Measurements from ENCODE around the gene NAT8L.

The NAT8L gene

DNA sequence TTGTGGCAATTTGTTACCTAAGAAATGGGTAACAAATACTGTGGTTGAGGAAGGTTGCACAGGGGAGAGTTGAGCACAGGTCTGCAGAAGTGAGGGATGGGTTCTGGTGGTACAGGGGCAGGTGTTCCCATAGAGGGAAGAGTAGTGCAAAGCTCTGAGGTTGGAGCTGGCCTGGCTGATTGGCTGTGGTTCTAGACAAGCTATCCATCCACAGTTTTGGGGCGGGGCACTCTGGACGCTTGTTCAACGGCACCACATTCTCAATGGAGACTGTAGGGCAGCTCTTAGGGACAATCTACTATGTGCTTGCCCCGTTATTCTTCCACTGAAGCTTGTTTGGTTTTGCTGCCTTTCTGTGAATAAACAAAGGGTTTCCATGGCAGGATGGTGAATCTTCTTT, 35.4 kb downstream of the NAT8L start:
- H3K18ac ChIP-seq (ENCODE audit: low read length), result no peak overlapping the region
- H4K91ac ChIP-seq (ENCODE audit: low read depth, low read length), result no peak overlapping the region
- H4K8ac ChIP-seq (ENCODE audit: low read depth, low read length), result no peak overlapping the region
- no peak overlapping the region for H3K4me3 ChIP-seq (ENCODE audit: low read depth, low read length)
- H3K23ac ChIP-seq (ENCODE audit: low read length), result no peak overlapping the region
- no peak overlapping the region for H3K4ac ChIP-seq (ENCODE audit: low read depth, low read length)
- no peaks in the 10 kb centered on the region for H3K27me3 ChIP-seq (ENCODE audit: insufficient read depth, low read length)
- H2BK120ac ChIP-seq (ENCODE audit: insufficient read depth, low read length, poor library complexity), result no peak overlapping the region
- H3K9ac ChIP-seq (ENCODE audit: low read length), result no peak overlapping the region
- no peak overlapping the region for H4K12ac ChIP-seq (ENCODE audit: low read depth, low read length)
- peaks cover 12 to 13% of the 10 kb centered on the region in 2 experiments for H3K4me1 ChIP-seq (ENCODE audit: control insufficient read depth in 1 of 2, insufficient read depth in 2 of 2, low read length in 2 of 2)
- H3K79me2 ChIP-seq (ENCODE audit: control insufficient read depth, insufficient read depth, low read length, poor library complexity), result no peaks in the 10 kb centered on the region
- H3K9me3 ChIP-seq (ENCODE audit: insufficient read depth, low read depth, low read length), result peaks cover 2% of the 10 kb centered on the region
- H2BK5ac ChIP-seq (ENCODE audit: low read depth, low read length, poor library complexity), result no peak overlapping the region
- H2AFZ ChIP-seq (ENCODE audit: insufficient read depth, low read length, poor library complexity), result no peak overlapping the region
- H3K27ac ChIP-seq (ENCODE audit: low read depth, low read length), result no peak overlapping the region
- no peak overlapping the region for H3K4me2 ChIP-seq (ENCODE audit: low read length)
- H3K14ac ChIP-seq (ENCODE audit: low read length), result no peak overlapping the region
- no peaks in the 10 kb centered on the region for H3K36me3 ChIP-seq (ENCODE audit: control insufficient read depth in 1 of 2, insufficient read depth in 2 of 2, low read length in 2 of 2)
- H3K79me1 ChIP-seq (ENCODE audit: low read length), result peaks cover 2% of the 10 kb centered on the region
- H2AK5ac ChIP-seq (ENCODE audit: low read length), result no peak overlapping the region
- DNase-seq, result no peak
- WGBS (ENCODE audit: extremely low coverage, insufficient coverage, insufficient read length), result no CpG with 5 or more reads among the region's 4 CpGs
- H2BK12ac ChIP-seq (ENCODE audit: low read length), result no peak overlapping the region

DNA sequence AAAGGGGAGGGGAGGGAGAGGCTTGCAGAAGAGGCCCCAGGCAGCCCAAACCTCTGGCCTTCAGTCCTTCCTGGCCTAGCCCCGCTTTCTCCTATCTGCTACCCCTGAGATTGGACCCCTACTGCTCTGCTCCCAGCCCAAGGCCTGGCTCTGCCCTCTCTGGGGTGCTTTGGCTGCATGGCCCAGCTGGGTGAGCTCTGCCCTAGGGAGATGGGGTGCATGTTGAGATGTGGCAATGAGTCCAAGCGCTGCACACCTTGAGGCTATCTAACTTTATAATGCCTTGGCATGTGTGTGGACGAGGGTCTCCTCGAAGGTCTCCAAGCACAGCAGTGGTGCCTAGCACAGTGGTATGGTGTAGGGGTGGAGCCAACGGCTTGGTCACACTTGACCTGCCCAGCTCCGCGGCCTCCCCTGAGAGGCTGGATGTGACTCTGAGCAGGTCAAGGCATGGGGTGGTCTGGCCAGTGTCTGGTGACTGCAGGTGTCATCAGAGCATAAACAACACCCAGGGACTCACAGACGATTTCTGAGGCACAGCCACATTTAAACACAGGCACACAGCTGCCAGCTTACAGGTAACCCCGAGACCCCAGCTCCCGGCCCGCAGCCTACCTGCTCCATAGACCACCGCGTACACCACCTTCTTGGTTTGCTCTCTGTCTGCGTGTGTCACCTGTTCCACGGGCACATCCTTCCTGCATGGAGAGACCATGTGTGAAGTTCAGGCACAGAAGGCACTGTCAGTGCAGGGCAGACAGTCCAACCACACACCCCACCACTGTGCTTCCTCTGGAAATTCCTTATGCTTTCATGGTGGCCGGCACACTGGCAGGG, 36.3 kb downstream of the NAT8L start:
- no CpG with 5 or more reads among the region's 16 CpGs for WGBS (ENCODE audit: extremely low coverage, insufficient coverage, insufficient read length)
- H3K36me3 ChIP-seq (ENCODE audit: control insufficient read depth in 1 of 2, insufficient read depth in 2 of 2, low read length in 2 of 2), result no peaks in the 10 kb centered on the region
- no peak overlapping the region for H3K14ac ChIP-seq (ENCODE audit: low read length)
- H3K79me2 ChIP-seq (ENCODE audit: control insufficient read depth, insufficient read depth, low read length, poor library complexity), result no peaks in the 10 kb centered on the region
- H2BK120ac ChIP-seq (ENCODE audit: insufficient read depth, low read length, poor library complexity), result no peak overlapping the region
- H3K79me1 ChIP-seq (ENCODE audit: low read length), result peaks cover 2% of the 10 kb centered on the region
- H3K4me1 ChIP-seq (ENCODE audit: control insufficient read depth in 1 of 2, insufficient read depth in 2 of 2, low read length in 2 of 2), result peaks cover 12 to 13% of the 10 kb centered on the region in 2 experiments
- H3K4me2 ChIP-seq (ENCODE audit: low read length), result no peak overlapping the region
- peaks cover 2% of the 10 kb centered on the region for H3K9me3 ChIP-seq (ENCODE audit: insufficient read depth, low read depth, low read length)
- no peak overlapping the region for H2AFZ ChIP-seq (ENCODE audit: insufficient read depth, low read length, poor library complexity)
- H3K23ac ChIP-seq (ENCODE audit: low read length), result no peak overlapping the region
- H3K4ac ChIP-seq (ENCODE audit: low read depth, low read length), result no peak overlapping the region
- H3K27ac ChIP-seq (ENCODE audit: low read depth, low read length), result peak overlapping the region; percentile 29
- no peak overlapping the region for H3K9ac ChIP-seq (ENCODE audit: low read length)
- no peak overlapping the region for H2BK5ac ChIP-seq (ENCODE audit: low read depth, low read length, poor library complexity)
- no peak for DNase-seq
- H3K18ac ChIP-seq (ENCODE audit: low read length), result no peak overlapping the region
- H4K12ac ChIP-seq (ENCODE audit: low read depth, low read length), result no peak overlapping the region
- no peak overlapping the region for H4K8ac ChIP-seq (ENCODE audit: low read depth, low read length)
- no peak overlapping the region for H3K4me3 ChIP-seq (ENCODE audit: low read depth, low read length)
- H2AK5ac ChIP-seq (ENCODE audit: low read length), result no peak overlapping the region
- H3K27me3 ChIP-seq (ENCODE audit: insufficient read depth, low read length), result no peaks in the 10 kb centered on the region
- no peak overlapping the region for H2BK12ac ChIP-seq (ENCODE audit: low read length)
- no peak overlapping the region for H4K91ac ChIP-seq (ENCODE audit: low read depth, low read length)

DNA sequence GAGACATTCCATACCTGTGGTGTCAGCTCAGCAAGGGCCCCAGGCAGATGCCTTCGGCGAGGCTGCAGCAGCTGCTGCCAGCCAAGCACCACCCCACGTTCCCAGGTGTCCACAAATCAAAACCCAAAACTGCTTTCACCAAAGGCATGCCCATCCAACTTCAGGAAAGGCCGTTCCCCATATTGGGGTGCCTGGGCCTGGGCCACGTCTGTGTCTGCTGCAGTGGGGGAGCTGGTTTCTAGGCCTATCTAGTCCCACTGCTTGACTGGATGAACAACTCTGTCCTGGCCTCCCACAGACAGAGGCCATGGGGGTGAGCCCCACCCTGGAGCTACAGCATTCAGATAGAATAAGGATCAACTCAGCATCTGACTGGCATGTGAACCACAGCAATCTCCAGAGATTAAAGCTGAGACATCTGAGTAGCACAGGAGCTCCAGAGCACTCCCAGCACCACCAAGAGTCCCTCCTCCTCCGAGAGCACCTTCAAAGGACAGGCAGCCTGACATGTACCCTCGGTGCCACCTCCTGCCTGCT, 37.0 kb downstream of the NAT8L start:
- Histone ChIP-seq H3K4ac (ENCODE audit: low read depth, low read length) (no peak overlapping the region), H2AK5ac (ENCODE audit: low read length) (no peak overlapping the region), H2AFZ (ENCODE audit: insufficient read depth, low read length, poor library complexity) (no peak overlapping the region), H3K23ac (ENCODE audit: low read length) (no peak overlapping the region), H3K9me3 (ENCODE audit: insufficient read depth, low read depth, low read length) (peaks cover 2% of the 10 kb centered on the region), H2BK12ac (ENCODE audit: low read length) (no peak overlapping the region), H3K9ac (ENCODE audit: low read length) (no peak overlapping the region), H3K79me1 (ENCODE audit: low read length) (peaks cover 2% of the 10 kb centered on the region), H3K4me2 (ENCODE audit: low read length) (no peak overlapping the region), H4K91ac (ENCODE audit: low read depth, low read length) (no peak overlapping the region), H3K27me3 (ENCODE audit: insufficient read depth, low read length) (no peaks in the 10 kb centered on the region), H4K8ac (ENCODE audit: low read depth, low read length) (no peak overlapping the region), H3K79me2 (ENCODE audit: control insufficient read depth, insufficient read depth, low read length, poor library complexity) (no peaks in the 10 kb centered on the region), H2BK5ac (ENCODE audit: low read depth, low read length, poor library complexity) (no peak overlapping the region), H3K18ac (ENCODE audit: low read length) (no peak overlapping the region), H3K4me3 (ENCODE audit: low read depth, low read length) (no peak overlapping the region), H3K27ac (ENCODE audit: low read depth, low read length) (no peak overlapping the region), H4K12ac (ENCODE audit: low read depth, low read length) (no peak overlapping the region), H3K4me1 (ENCODE audit: control insufficient read depth in 1 of 2, insufficient read depth in 2 of 2, low read length in 2 of 2) (peaks cover 12 to 13% of the 10 kb centered on the region in 2 experiments), H2BK120ac (ENCODE audit: insufficient read depth, low read length, poor library complexity) (no peak overlapping the region), H3K14ac (ENCODE audit: low read length) (no peak overlapping the region), H3K36me3 (ENCODE audit: control insufficient read depth in 1 of 2, insufficient read depth in 2 of 2, low read length in 2 of 2) (no peaks in the 10 kb centered on the region)
- WGBS (ENCODE audit: extremely low coverage, insufficient coverage, insufficient read length), result no CpG with 5 or more reads among the region's 7 CpGs
- DNase-seq, result peak; percentile 90 to 91

DNA sequence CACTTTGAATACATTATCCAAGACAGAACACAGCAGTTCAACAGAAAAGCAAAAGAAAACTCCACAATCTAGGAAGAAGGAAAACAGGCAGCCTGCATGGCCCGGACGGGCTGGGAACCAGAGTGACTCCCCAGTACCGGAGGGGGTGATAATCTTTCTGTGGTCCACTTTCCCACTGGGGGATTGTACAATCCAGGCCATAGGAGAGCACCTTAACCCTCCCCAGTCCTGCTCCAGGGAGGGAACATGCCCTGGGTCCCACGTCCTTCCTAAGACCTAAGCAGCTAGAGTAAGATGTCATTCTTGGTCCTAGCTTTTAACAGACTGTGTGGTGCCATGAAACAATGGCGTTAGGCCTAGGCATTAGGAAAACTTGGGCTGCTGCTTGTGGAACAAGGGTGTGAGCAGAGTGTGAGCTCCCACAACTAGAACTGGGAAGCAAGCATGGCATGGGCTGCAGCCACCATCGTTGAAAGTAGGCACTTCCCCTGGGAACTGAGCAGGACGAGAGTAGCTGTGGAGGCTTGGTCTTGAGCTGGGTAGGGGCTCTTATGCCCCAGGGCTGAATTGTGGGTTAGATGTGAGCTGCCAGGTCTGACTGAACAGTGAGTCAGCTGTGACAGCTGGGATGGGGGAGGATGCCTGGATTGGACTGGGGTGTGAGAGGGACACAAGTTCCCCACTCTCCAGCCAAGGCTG, 42.4 kb downstream of the NAT8L start:
- Histone ChIP-seq H2AFZ (ENCODE audit: insufficient read depth, low read length, poor library complexity) (no peak overlapping the region), H3K4ac (ENCODE audit: low read depth, low read length) (no peak overlapping the region), H2BK120ac (ENCODE audit: insufficient read depth, low read length, poor library complexity) (no peak overlapping the region), H2BK5ac (ENCODE audit: low read depth, low read length, poor library complexity) (no peak overlapping the region), H3K9ac (ENCODE audit: low read length) (no peak overlapping the region), H3K18ac (ENCODE audit: low read length) (no peak overlapping the region), H3K36me3 (ENCODE audit: control insufficient read depth in 1 of 2, insufficient read depth in 2 of 2, low read length in 2 of 2) (no peaks in the 10 kb centered on the region), H3K4me3 (ENCODE audit: low read depth, low read length) (peak overlapping the region; percentile 37), H3K4me1 (ENCODE audit: control insufficient read depth in 1 of 2, insufficient read depth in 2 of 2, low read length in 2 of 2) (no peaks in the 10 kb centered on the region), H4K12ac (ENCODE audit: low read depth, low read length) (no peak overlapping the region), H3K27ac (ENCODE audit: low read depth, low read length) (no peak overlapping the region), H3K4me2 (ENCODE audit: low read length) (no peak overlapping the region), H3K9me3 (ENCODE audit: insufficient read depth, low read depth, low read length) (peaks cover 14% of the 10 kb centered on the region), H4K8ac (ENCODE audit: low read depth, low read length) (no peak overlapping the region), H2AK5ac (ENCODE audit: low read length) (no peak overlapping the region), H3K14ac (ENCODE audit: low read length) (no peak overlapping the region), H3K79me1 (ENCODE audit: low read length) (no peaks in the 10 kb centered on the region), H3K27me3 (ENCODE audit: insufficient read depth, low read length) (no peaks in the 10 kb centered on the region), H3K23ac (ENCODE audit: low read length) (no peak overlapping the region), H2BK12ac (ENCODE audit: low read length) (no peak overlapping the region), H4K91ac (ENCODE audit: low read depth, low read length) (no peak overlapping the region), H3K79me2 (ENCODE audit: control insufficient read depth, insufficient read depth, low read length, poor library complexity) (no peaks in the 10 kb centered on the region)
- no CpG with 5 or more reads among the region's 7 CpGs for WGBS (ENCODE audit: extremely low coverage, insufficient coverage, insufficient read length)
- no peak for DNase-seq
